Measurements from ENCODE around the gene COL5A2.
A peak's percentile ranks its signal among the peaks of the same experiment; 100 is the strongest.

COL5A2 gene

GRCh38 chr2:189109921-189110397 is 69.6 kb downstream of the COL5A2 start:
- CTCF ChIA-PET: no interaction called here
- H3K27ac ChIP-seq: no peak overlapping the region
- DNase-seq (ENCODE audit: low spot score): no peak
- no peak for TF ChIP-seq CTCF (conservative IDR thresholded peaks at IDR 0.05; ENCODE audit: low read depth)
- POLR2A ChIA-PET (ENCODE audit: low non-redundant PET): no interaction called here

GRCh38 chr2:189104934-189105333 is 74.6 kb downstream of the COL5A2 start:
- DNase-seq (ENCODE audit: low spot score): no peak
- no peak for TF ChIP-seq CTCF (conservative IDR thresholded peaks at IDR 0.05; ENCODE audit: low read depth)
- ChIA-PET CTCF (no interaction called here), POLR2A (ENCODE audit: low non-redundant PET) (no interaction called here)
- no peak overlapping the region for H3K27ac ChIP-seq

GRCh38 chr2:189102735-189103134 is 76.8 kb downstream of the COL5A2 start:
- ChIA-PET CTCF (no interaction called here), POLR2A (ENCODE audit: low non-redundant PET) (no interaction called here)
- no peak for DNase-seq (ENCODE audit: low spot score)
- no peak overlapping the region for H3K27ac ChIP-seq
- TF ChIP-seq CTCF (conservative IDR thresholded peaks at IDR 0.05; ENCODE audit: low read depth): no peak

- POLR2A ChIA-PET (ENCODE audit: low non-redundant PET): no interaction called here
- no peak overlapping the region for H3K27ac ChIP-seq
- no peak for TF ChIP-seq CTCF (conservative IDR thresholded peaks at IDR 0.05; ENCODE audit: low read depth)
Measured at GRCh38 chr2:189097934-189098333, 81.6 kb downstream of the COL5A2 start.

GRCh38 chr2:189096769-189097447 is 82.7 kb downstream of the COL5A2 start:
- peak; percentile 27 for DNase-seq (ENCODE audit: low spot score)
- ChIA-PET CTCF (interaction anchor here (0.5 kb wide), 1 partner anchor 573 kb away, joined by 4 read pairs; no protein-coding TSS in a partner anchor), POLR2A (ENCODE audit: low non-redundant PET) (no interaction called here)
- TF ChIP-seq CTCF (conservative IDR thresholded peaks at IDR 0.05; ENCODE audit: low read depth): no peak
- H3K27ac ChIP-seq: peak overlapping the region; percentile 56; the same call in 1 of the 2 replicates

More at GRCh38 chr2:189097934-189098333, 81.6 kb downstream of the COL5A2 start:
- no peak for DNase-seq (ENCODE audit: low spot score)
- CTCF ChIA-PET: interaction anchor here (0.6 kb wide), 1 partner anchor 992 kb away, joined by 3 read pairs; no protein-coding TSS in a partner anchor

- ChIA-PET POLR2A (ENCODE audit: low non-redundant PET) (no interaction called here), CTCF (interaction anchor here (0.6 kb wide), 2 partner anchors 324 to 568 kb away, joined by 4 to 6 read pairs; no protein-coding TSS in a partner anchor)
- DNase-seq (ENCODE audit: low spot score): no peak
- TF ChIP-seq CTCF (conservative IDR thresholded peaks at IDR 0.05; ENCODE audit: low read depth): no peak
- no peak overlapping the region for H3K27ac ChIP-seq
Measured at GRCh38 chr2:189095101-189095500, 84.5 kb downstream of the COL5A2 start.
